Activated naive CD4-positive, alpha-beta T cell treated with Interleukin-2 at 50 U/mL for 16 hours (primary cell): Measurements from ENCODE around the gene DROSHA.

Experiments used
- DNase-seq: peaks from one replicate; pipeline ENCODE4 v3.0.0-alpha.2; 2020

The DROSHA gene

DNA sequence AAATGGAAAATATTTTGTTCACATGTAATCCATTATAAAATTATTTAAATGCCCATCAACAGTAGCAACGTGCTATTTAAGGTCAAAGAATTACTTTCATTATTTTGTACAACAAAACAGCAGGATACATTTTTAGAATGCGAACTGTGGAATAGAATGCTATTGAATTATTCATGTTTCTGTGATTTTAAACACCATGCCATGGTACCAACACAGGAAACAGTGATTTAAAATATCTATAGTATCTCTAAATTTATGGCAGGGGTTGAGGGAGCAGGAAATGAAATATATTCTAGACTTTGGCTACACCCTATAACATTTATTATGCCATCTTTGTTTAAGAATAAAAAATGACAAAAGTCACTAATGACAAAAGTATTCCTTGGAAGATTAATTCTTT, 62.4 kb downstream of the DROSHA start:
- DNase-seq: no peak

DNA sequence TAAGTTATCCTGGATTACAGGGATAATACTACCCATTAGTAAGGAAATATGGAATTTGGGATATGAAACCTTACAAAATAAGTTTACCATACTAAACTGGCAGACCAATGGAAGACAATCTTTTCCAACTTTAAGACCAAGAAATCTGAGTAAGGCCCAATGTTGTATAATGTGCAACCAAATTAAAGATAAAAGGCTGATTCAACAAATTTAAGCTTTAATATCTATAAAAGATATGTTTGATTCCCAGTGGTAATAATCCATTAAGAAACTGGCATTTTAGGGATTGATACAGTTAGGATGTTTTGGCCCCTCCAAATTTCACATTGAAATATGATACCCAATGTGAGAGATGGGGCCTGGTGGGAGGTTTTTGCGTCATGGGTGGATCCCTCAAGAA, 66.6 kb downstream of the DROSHA start:
- no peak for DNase-seq

DNA sequence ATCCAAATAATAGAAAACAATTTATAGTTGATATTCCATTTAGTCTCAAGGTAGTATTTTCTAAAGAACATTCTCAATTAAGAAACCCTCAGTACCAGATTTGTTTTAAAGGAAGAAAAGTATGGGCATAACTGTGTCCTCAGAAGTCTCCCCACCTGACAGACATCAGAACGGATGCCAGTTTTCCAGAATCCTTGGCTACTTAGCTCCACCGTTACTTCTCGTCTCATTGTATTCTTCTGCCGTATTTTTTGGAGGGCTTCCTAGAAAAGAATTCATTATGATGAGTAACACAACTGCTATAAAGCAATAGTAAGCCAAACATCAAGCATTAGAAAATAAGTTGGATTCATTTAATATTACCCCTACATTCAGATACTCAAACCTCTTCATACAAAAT, 67.8 kb downstream of the DROSHA start:
- no peak for DNase-seq

DNA sequence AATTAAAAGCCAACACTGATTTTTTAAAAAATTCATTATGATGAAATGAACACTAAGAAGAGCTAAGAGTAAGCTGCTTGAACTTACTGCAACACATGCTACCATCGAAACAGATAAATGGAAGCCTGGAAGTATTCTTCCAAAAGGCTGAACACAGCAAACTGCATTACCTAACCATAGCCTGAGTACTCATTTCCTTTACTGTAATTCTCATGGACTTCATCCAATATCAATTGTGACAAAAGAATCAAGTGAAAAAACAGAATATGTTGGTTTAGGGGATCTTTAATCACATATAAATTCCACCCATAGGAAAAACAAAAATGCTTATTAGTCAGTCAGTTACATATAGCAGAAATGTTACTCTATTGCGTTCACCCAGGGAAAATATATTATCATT, 68.5 kb downstream of the DROSHA start:
- DNase-seq: no peak

DNA sequence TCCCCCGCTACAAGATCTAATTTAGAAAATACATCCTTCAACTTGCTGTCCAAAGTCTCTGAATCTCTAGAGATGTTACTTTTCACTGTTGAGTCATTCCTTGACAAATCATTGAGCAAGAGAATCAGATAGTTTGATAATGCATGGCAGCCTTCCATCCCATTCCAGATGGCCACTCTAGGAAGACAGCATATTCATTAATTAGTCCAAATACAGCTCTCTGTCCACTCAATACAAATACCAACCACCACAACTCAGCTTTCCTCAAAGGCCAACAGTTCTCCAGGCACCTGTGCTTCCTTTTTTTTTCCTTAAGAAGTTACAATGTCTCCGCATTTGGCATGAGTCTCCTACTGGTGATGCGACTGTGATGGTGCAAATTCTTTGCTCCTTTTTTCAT, 72.3 kb downstream of the DROSHA start:
- DNase-seq: no peak

DNA sequence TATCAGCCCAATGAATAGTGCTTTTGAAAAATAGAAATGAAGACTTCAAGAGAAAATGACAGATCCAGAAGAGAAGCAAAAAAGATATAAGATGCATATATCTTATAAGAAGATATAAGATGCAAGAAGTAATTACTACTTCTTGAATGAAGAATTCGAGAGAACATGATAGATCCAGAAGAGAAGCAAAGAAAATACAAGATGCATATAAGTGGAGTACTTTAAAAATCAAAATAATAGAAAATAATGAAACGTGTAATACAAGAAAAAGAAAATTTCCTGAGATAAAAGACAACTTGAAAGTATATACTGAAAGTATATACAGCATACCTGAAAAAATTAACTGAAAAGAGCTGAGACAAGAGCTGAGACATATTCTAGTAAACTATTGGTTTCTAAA, 76.7 kb downstream of the DROSHA start:
- DNase-seq: no peak

DNA sequence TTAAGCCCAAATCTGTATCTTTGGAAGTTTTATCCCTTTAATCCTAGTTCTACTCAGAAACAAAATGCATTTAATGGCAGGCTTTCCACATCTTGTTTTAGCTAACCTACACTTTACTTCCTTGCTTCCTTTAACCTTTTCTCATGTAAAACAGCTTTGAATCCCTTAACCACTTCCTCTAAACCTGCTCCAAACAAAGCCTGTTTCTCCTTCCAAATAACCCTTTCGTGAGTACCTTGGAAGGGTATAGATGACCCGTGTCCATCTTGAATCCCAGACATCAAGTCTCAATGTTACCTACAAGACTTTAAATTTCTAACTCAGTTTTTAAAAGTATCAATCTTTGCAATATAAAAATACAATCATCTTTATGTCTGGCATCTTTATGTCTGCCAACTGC, 78.4 kb downstream of the DROSHA start:
- no peak for DNase-seq

DNA sequence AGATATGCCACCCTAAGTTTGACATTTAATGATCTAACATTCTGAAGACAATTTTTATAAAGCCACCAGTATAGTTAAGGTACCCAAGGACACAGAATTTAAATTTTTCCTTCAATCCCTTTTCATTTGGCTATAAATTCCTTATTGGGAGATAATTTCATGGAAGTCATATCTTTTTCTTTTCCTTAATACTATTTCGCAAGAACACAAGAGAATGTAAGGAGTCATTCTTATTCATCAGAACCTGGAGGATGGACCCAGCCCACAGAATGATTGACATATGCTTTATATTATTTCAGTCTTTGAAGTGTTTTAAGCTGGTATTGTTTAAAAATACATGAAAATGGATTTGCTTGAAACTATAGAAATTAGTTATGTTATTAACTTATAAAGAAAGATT, 79.6 kb downstream of the DROSHA start:
- DNase-seq: no peak

DNA sequence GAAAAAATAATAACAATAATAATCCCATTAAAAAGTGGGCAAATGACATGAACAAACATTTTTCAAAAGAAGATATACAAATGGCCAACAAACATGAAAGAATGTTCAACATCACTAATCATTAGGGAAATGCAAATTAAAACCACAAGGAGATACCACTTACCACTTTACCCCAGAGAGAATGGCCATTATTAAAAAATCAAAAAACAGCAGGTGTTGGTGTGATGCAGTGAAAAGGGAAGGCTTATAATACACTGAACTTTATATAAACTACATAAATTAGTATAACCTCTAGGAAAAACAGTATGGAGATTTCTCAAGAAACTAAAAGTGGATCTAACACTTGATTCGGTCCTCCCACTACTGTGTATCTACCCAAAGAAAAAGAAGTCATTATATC, 81.9 kb downstream of the DROSHA start:
- no peak for DNase-seq

DNA sequence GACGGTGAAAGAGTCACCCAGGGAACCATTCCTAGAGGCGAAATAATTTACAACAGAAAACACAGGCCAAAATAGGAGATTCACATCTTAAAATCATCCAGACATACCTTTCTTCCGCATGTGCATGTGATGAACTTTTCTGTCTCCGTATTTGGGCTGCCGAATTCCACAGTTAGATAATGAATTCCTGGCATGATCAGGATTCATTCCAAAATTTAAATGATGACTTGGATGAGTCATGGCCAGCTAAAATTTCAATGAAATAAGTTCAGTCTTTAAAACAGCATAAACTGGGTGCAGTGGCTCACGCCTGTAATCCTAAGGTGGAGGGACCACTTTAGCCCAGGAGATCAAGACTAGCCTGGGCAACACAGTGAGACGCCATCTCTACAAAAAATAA, 82.7 kb downstream of the DROSHA start:
- DNase-seq: no peak

DNA sequence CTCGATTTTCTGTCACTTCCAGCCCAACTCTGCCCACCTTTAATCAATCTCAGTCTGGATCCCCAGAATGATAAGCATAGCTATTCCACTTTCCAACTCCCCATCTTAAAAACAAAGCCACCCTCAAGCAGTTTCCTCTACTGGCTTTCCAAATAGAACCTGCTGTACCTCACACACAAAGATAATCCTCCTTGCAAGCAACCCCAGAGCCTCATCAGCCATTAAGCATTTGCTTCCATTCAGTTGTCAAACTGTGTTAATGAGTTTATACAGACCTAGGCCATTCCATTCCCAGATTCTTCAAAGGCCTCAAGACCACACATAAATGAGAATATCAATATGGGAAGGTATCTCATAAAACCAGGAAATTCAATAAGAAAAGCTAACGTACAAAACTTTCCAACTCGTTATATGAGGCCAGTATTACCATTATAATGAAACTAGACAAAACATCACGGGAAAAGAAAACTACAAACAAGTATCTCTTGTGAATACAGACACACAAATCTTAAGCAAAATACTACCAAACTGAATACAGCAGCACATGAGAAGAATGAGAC, 86.8 kb downstream of the DROSHA start:
- no peak for DNase-seq

DNA sequence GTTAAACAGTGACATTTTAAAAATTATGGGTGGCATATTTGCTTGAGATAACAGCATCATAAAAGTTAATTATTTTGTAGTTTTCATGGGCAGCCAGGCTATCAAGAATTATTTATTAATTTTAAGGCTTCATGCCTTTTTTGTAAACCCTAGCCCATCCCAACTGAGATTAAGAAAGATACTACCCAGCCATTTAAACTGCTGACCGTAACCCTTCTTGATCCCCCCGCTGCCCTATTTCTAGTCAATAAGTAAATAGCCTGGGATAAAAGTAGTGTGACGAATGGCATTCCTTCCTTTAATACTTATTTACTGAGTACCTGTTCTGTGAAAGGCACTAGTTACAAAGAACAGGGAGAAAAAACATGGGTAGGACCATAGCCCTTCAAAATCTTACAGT, 88.3 kb downstream of the DROSHA start:
- no peak for DNase-seq

DNA sequence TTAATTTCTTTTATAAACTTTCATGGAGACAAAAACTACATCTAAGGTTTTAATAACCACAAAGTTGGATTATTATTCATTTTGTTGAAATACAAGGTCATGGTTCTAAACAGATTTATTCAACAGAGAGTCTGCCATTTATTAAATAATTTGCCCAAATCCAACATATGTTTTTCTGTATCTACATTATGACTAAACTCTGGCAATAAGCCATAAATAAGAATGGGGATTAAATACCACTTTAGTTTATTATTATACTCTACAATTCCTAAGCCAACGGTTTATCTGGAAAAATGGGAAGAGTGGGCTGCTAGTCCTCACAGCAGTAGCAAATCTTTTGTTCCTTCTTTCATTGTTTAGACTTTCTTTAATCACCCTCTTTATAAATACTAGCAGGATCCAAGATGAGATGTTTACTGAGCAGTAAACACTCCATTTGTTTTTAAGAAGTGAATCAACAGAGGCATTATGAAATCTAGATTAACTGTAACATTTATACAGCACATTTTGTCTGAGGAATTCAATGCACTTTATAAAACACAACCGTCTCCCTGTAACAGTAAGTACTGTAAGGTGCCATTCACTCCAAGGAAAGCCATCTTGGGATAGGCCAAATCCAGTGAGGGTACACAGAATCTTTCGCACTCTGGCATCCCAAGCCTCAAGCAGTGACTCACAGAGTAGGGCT, 89.7 kb downstream of the DROSHA start:
- DNase-seq: no peak

DNA sequence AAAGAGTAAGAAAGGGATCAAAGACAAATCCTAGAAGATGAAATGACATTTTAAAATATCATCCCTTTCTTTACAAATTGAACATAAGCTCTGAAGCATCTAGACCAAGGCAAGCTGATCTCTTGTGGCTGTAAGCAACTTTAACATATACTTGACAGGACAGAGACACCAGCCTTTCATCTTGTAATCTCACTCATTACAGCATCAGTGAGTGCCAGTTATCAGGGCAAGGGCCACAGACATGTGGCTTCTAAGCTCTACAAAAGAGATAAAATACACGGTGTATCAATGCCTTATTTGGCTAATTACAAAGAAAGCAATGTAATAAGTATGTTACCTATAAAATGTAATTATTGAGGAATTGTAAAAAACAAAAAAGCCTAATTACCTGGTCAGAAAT, 95.0 kb downstream of the DROSHA start:
- DNase-seq: no peak

DNA sequence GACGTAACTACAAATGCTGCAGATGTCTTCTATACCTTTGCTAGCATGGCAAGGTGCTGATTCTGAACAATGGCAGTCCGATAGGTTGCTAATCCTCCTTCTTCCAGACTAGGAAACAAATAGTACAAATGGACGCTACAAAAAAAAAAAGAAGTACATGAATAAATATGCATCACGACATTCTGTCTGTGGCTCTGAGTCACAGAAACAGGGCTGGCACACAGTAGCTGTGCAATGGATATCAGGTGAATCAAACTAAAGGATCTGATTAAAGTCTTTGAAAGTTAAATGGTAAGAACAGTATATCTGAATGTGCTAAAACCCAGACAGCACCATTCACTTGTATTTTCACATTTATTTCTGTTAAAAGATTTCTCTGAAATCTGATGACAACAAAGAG, 96.2 kb downstream of the DROSHA start:
- no peak for DNase-seq

DNA sequence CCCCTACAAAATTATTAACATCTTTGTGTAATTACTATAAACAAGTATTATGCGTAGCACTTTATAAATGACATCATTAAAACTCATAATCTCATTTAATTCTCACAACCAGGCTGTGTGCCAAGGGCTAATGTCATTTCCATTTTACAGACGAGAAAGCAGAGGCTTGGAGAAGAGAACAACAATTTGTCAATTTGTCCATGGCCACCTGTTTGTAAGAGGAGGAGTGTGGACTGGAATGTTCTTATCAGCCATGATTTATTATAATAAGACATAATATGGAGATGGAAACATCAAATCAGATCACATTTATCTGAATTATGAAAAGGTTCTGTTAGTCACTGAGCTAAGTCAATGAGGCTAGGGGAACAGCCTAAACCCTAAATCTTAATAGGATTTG, 97.0 kb downstream of the DROSHA start:
- no peak for DNase-seq

DNA sequence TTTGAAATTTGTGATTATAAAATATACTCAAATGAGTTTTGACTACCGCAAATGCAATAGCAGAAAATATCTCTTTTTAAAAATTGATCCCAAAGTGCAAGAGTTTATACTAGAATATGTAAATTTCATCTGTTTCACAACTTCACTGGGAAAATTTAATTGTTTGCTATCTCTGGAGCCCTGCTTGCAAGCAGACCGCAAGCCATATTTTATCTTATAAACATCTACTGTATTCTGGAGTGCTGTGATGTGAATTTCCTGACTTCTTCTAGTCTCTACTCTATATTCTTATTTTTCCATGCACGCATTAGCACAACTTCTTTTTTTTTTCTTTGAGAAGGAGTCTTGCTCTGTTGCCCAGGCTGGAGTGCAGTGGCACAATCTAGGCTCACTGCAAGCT, 98.7 kb downstream of the DROSHA start:
- no peak for DNase-seq

DNA sequence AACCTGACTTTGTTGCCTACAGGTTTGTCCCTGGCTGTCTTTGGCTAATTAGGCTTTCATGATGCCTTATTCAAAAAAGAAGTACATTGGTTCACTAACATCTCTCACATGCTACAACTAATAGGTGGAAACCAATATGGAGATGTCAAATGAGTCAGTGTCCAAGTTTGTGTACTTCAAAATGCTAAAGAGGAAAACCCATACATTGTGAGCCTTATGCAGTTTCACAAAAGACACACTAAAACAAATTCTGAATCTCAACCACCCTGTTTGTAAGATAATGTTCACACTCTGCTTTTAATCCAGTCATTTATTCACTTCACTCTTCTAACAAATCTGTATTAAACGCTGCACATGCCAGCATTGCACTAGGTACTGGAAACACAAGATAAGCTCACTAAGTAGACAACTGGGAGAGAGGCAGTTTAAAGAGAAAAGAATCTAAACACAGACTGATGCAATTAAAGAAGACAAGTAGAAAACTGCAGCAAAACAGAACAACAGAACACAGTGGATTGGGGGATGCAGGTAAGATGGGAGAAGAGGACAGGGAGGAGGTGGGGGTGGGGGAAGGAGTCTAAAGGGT, 104.1 kb downstream of the DROSHA start:
- DNase-seq: no peak

DNA sequence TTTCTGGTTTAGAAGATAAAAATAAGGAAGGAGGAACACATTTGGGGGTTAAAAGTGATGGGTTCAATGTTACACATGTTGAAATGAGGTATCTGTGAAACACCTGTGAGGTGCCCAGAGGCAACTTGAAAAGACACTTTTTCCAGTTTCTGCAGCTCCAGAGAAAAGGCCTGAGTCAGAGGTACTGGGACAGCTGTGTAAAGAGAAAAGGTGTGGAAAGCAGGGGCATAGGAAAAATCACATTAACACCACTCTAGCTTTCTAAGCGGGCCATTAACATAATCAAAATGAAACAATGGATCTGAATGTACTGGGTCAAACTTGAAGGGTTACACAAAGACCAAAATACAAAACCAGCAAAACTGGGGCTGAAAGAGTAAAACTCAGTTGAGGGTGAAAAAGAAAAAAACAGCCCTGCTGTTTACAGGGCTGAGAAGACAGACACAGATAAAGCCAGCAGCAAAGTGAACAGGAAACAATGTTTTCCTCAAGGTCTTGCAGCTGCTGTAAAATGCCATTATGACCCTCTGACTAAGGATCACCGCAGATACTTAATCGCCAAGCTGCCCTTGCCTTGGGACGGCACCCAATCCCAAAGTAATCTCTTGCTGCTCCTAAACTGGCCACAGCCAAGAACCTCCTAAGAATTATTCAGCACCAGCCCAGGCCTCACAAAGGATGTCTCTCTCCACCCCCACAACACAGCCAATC, 104.7 kb downstream of the DROSHA start:
- DNase-seq: no peak

DNA sequence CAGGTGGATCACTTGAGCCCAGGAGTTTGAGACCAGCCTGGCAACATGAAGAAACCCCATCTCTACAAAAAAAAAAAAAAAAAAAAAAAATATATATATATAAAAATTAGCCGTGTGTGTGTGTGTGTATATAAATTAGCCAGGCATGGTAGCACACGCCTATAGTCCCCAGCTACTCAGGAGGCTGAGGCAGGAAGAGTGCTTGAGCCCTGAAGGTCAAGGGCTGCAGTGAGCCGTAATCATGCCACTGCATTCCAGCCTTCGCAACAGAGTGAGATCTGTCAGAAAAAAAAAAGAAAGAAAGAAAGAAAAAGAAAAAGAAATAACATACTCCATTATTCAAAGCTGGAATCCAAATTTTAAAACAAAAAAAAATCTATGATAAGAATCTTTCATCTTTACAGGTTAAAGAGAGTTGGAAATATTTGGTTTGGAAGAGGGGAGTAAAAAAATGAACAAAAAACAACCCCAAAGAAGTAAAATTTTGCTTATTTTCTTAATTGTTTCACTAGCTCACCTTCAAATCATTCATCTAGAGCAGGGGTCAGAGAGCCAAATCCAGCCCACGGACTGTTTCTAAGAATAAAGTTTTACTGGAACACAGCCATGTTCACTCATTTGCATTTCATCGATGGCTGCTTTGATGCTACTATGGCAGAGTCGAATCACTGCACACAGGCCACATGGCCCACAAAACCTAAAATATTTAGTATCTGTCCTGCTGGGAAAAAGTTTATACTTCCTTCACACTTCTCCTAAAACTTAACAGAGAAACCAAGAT, 109.9 kb downstream of the DROSHA start:
- no peak for DNase-seq

DNA sequence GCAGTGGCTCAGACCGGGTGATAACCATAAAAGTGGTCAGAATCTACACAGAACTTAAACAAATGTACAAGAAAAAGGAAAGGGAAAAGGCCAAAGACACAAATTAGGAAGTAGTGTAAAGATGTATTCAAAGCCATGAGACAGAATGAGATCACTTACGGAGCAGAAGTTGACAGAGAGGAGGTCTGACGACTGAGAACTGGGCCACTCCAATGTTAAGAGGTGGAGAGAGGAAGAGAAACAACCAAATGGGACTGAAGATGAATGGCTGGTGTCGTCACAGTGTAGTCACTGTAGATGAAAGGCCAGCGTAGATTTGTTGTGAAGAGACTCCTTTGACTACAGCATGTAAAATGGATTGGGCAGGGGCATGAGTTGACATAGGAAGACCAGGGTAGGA, 114.4 kb downstream of the DROSHA start:
- DNase-seq: no peak

DNA sequence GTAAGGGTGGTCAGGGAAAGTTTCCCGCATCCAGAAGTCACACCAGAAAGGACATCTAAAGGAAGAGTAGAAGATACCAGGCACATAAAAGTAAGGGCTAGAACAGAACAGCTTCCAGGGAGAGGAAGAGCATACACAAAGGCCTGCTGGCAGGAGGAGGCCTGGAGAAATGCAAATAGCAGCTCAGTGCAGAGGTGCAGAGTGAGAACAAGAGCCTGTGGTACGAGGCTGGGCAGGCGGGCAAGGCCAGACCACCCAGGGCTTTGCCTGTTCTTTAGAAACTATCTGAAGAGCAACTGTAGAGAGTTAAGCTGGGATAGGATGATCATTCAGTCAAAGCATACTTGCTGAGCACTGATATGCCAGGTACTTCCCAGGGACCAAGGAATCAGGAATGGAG, 115.3 kb downstream of the DROSHA start:
- no peak for DNase-seq

DNA sequence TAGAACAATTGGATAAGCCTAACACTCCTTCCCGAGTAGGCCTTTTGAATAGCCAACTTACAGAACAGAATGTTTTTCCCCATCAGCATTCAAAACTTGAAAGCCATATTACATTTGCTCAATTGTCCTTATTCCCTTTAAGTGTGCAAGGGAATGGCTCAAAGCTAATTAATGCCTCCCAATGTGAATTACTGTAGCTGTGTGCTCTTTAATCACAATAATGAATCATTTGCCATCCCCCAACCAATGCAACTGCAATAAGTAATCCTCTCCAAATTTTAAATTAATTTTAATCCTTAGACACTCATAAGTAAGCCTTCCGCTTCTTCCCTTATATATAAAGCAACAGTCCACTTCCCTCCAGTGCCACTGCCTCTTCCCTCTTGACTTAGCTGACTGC, 115.9 kb downstream of the DROSHA start:
- no peak for DNase-seq
